RCC 7860 (cell line): ENCODE results near the gene MPP2.
"Not testable (repeated sequence)": the region's sequence is repeated elsewhere in the genome, so short reads cannot be mapped to it uniquely, and the experiment has no call there.

Experiments
- DNase-seq: peaks from one replicate; pipeline ENCODE4 v3.0.0-alpha.2; 2015; ENCODE audit warnings: low spot score
- FAIRE-seq: peaks from 2 replicates; lab custom pipeline; 2012; peaks lifted over from hg19 to GRCh38; lab: Jason Lieb, UNC

The MPP2 gene

DNA sequence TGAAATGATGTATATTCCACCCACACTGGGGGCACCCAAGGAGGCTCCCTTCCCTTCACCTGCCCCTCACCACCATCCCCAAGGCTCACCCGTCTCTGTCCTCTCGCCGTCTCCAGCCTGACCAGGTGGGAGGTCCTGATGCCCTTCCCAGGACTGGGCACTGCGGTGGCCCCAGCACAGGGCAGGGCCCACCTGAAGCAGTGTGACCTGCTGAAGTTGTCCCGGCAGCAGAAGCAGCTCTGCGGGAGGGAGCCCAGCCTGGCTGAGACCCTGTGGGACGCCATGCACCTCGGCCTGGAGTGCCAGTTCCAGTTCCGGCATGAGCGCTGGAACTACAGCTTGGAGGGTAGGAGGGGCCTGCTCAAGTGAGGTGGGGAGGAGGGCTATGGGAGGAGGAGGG is 25.0 kb upstream of the MPP2 start:
- DNase-seq (no peak), FAIRE-seq (no peak)

GRCh38 chr17:43931062-43931571 is 23.8 kb upstream of the MPP2 start:
- DNase-seq (peak; percentile 73), FAIRE-seq (peak; percentile 89)

GRCh38 chr17:43928609-43929008 is 21.3 kb upstream of the MPP2 start:
- FAIRE-seq (no peak), DNase-seq (no peak)

DNA sequence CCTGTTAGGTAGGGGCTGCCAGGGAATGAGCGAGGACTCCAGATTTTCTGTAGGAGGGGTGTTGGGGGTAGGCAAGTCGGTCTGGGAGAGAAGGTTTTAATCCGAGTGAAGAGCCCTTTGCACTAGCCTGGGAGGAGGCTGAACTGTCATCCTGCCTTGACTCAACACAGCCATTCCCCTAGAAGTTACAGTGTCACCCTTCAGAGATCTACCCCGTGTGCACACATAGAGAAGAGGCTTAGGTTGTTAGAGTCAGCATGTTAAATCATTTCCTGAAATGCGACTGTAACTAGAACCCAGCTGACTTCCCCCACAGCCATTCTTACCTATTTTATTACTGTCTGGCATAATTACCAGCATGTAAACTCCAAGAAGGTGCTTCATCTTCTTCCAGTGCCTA is 20.6 kb upstream of the MPP2 start:
- not testable (repeated sequence) for FAIRE-seq, DNase-seq

- FAIRE-seq = no peak
Measured at GRCh38 chr17:43927060-43927864, 19.9 kb upstream of the MPP2 start.

GRCh38 chr17:43924558-43924957 is 17.2 kb upstream of the MPP2 start:
- DNase-seq (no peak), FAIRE-seq (no peak)

More at GRCh38 chr17:43927060-43927864, 19.9 kb upstream of the MPP2 start:
- no peak for DNase-seq

DNA sequence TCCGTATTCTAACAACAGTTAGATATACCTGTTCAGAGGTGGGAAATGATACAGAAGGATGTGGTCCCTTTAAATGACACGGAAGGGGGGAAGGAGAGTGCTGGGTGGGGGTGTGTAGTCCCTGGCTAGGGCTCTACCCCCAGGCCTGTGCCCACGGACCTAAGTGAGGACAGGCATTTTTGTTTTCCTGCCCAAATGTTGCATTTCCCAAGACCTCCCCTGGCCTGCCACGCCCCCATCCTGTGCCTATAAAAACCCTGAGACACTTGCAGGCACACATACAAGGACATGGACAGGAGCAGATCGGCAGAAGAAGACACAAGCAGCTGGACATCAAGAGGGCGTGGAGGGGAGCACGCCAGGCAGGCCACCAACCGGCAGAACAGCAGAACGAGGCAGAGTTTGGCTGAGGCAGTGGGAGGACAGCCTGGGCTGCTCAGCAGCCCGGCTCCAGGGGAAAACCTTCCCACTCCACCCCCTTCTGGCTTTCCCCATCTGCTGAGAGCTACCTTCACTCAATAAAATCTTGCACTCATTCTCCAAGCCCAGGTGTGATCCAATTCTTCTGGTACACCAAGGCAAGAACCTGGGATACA is 13.3 kb upstream of the MPP2 start:
- FAIRE-seq = no peak
- no peak for DNase-seq

GRCh38 chr17:43918026-43918389 is 10.7 kb upstream of the MPP2 start:
- FAIRE-seq = no peak
- DNase-seq = no peak

DNA sequence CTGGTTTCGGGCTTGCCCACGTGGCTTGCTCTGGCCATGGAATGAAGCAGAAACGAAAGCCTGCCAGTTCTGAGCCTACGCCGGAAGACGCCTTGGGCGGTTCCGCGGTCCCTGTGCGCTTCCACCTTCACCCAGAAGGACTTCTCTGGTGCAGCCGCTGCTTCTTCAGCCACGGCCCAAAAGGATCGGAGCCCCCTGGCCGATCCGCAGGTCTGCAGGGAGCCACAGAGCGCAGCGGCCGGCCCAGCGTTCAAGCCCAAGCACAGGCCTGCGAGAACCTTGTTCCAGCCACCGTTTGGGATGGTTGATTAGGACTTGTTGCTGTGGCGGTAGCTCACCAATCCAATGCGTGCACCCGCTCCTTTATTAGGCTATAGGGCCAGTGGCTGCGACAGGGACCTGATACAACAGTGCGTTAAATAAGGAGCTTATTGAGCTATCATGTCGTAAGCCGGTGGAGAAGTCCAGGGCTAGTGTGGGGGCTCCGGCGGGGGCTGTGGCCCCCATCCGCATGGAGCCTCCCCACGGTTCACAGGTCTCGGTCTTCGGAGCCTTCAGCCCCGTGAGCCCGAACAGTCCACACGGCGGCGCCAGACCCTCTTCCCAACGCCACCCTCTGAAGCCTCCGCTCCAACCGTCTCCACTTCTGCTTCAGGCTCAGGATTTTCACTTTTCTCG is 10.2 kb upstream of the MPP2 start:
- FAIRE-seq = no peak
- DNase-seq = no peak

- DNase-seq = no peak
- FAIRE-seq = no peak
Measured at GRCh38 chr17:43917016-43917347, 9.6 kb upstream of the MPP2 start.

GRCh38 chr17:43916385-43916784 is 9.0 kb upstream of the MPP2 start:
- FAIRE-seq (no peak), DNase-seq (no peak)

GRCh38 chr17:43915559-43915958 is 8.2 kb upstream of the MPP2 start:
- DNase-seq = no peak
- no peak for FAIRE-seq

GRCh38 chr17:43914451-43914850 is 7.1 kb upstream of the MPP2 start:
- DNase-seq (no peak), FAIRE-seq (no peak)

DNA sequence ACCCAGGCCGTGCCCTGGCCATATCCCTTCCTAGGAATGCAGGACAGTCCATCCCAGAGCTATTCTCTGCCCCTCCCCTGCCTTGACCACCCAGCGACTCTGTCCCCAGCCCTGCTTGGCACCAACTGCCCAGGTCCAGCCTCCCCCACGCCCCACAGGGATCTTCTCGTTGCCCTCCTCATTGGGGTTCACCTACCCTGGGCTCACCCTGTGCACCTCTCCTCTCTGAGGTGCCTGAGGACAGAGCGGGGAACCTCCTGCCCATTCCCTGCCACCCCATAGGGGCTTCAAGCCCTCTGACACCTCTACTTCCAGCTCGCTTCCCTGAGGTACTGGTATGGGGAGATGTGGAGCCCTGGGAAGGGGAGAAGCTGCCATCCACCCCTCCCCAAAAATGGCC is 6.2 kb upstream of the MPP2 start:
- no peak for FAIRE-seq

GRCh38 chr17:43912635-43913304 is 5.4 kb upstream of the MPP2 start:
- DNase-seq = no peak
- no peak for FAIRE-seq

More for the DNA sequence above, 6.2 kb upstream of the MPP2 start:
- no peak for DNase-seq

DNA sequence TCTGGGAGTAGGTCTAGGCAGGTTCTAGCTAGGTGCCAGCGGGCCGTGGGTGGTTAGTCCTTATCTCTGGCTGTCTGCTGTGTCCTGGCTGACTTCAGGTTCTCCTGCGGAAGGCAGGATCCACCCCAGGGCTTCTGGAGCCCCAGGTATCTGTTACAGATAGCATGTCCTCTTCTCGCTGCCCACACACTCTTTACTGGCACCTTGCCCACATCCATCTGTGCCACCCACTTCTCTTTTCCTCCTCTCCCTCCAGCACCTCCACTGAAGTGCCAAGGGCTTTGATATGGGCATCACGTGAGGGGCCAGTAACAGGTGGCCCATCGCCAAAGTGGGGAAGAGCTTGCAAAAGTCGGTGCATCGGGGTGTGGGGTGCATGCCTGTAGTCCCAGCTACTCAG is 4.6 kb upstream of the MPP2 start:
- no peak for FAIRE-seq
- DNase-seq = no peak

DNA sequence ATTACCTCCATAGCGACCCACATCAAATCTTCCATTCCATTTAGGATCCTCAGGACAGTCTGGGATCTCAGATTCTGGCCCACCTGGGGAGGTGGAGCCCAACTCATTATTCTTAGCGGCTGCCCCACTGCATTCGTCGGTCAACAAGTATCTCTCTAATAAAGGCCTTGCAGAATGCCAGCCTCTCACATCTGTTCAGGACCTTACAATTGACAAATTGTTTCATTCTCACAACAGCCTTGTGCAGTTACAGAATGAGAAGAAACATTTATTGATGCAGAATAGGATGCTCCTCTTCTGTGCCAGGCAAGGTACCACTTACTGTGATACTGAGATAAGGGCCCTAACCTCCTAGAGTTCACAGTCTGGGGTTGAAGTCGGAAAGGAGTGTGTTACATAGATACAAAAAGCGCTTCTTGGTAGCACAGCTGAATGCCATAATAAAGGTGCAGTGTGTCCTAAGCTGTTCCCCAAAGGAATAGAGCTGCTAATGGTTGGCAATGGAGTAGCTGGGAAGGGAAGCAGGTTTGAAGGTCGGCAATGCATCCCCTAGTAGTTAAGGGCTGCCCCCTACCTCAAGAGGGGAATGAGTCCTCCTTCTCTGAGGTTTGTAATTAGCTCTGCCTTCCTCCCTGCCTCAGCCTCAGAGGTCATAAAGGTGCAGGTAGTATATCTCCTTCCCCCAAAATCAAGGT is 2.3 kb upstream of the MPP2 start:
- no peak for FAIRE-seq
- no peak for DNase-seq

- DNase-seq (no peak), FAIRE-seq (no peak)
Measured at GRCh38 chr17:43907998-43908721, 824 bp upstream of the MPP2 start.

DNA sequence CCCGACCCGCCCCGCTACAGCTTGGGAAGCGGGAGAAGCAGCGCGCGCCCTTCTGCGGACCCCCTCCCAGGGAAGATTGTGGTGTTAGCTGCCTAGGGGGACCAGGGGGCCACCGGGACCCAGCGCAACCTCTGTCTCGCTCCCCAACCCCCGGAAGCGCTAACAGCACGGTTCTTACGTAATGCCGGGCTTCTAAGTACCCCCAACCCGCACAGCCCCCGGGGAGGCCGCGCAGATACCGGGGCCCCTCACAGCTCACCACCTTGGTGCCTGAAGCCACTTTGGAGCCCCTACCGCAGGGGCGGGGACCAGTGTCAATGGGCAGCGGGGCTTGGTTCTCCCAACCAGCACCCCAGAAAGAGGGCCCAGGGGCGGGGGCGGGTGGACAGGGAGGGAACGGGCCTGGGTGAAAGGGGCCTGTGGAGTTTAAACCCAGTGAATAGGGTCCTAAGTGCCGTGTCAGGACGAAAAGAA is 348 bp downstream of the MPP2 start:
- DNase-seq (no peak), FAIRE-seq (no peak)
